Stimulated activated effector memory CD8-positive, alpha-beta T cell treated with anti-CD3 and anti-CD28 coated beads, Interleukin-12 subunit alpha, Interleukin-12 subunit beta, amount 100 ng/mL, for 72 hours (primary cell): ENCODE data around the gene SCMH1.

Experiments
- ATAC-seq: fragments of 150-1000 bp; cut with Tn5 transposase; 2 replicates; pipeline ENCODE4 v1.10.0; 2021
- DNase-seq, 2 donors: peaks; one replicate each; pipeline ENCODE4 v3.0.0; 2021 to 2022; ENCODE audit warnings: low spot score in 2 of 2
- H3K27ac Mint-ChIP-seq: one replicate; pipeline ENCODE4 v1.8.0; 2022; ENCODE audit warnings: mild to moderate bottlenecking, mixed read lengths
- H3K36me3 Mint-ChIP-seq: one replicate; pipeline ENCODE4 v1.8.0; 2022; ENCODE audit warnings: mild to moderate bottlenecking, mixed read lengths
- H3K4me1 Mint-ChIP-seq: one replicate; pipeline ENCODE4 v1.8.0; 2022; ENCODE audit warnings: mixed read lengths
- H3K4me3 Mint-ChIP-seq: one replicate; pipeline ENCODE4 v1.8.0; 2022; ENCODE audit warnings: mild to moderate bottlenecking, mixed read lengths
- H3K9me3 Mint-ChIP-seq: one replicate; pipeline ENCODE4 v1.8.0; 2022; ENCODE audit warnings: mixed read lengths

The SCMH1 gene

GRCh38 chr1:41024953-41025352 lies 217.2 kb downstream of the SCMH1 start:
- H3K9me3 Mint-ChIP-seq: no peaks in the 10 kb centered on the region
- H3K4me1 Mint-ChIP-seq: peaks cover 15% of the 10 kb centered on the region
- no peak overlapping the region for H3K27ac Mint-ChIP-seq
- peaks cover 66% of the 10 kb centered on the region for H3K36me3 Mint-ChIP-seq
- no peak for ATAC-seq
- no peak overlapping the region for H3K4me3 Mint-ChIP-seq
- DNase-seq: no peak

- ATAC-seq: no peak
- DNase-seq: no peak
- Mint-ChIP-seq H3K9me3 (no peaks in the 10 kb centered on the region), H3K27ac (peak overlapping the region; percentile 63), H3K4me1 (peaks cover 15% of the 10 kb centered on the region), H3K36me3 (peaks cover 65% of the 10 kb centered on the region), H3K4me3 (no peak overlapping the region)
Observed at GRCh38 chr1:41023279-41023990, 218.7 kb downstream of the SCMH1 start.

DNA sequence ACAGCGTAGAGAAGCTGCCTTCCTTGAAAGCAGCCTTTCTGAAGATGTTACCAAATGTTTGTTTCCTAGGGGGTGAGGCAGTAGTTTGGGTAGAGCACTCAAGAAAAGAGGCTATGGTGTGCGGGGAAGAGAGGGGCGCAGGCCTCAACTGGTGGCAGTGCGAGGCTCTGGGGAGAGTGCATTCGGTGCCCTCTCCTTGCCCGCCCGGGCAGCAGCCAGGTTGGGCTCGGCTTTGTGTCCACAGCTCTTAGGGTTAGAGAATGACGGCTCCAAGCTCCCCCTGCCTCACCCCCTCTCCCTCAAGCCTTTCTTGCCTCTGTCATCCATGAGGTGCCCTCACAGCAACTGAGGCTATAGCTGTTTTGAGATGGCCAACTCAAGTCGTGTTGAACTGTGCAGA lies 219.7 kb downstream of the SCMH1 start:
- Mint-ChIP-seq H3K4me1 (peaks cover 15% of the 10 kb centered on the region), H3K4me3 (no peak overlapping the region), H3K36me3 (peaks cover 59% of the 10 kb centered on the region), H3K9me3 (no peaks in the 10 kb centered on the region), H3K27ac (peak overlapping the region; percentile 78)
- ATAC-seq: no peak
- DNase-seq: no peak

GRCh38 chr1:41021526-41022308 lies 220.4 kb downstream of the SCMH1 start, which contains the start of gene SLFNL1:
SLFNL1 (minus strand) TSS chr1:41021725; CDS start chr1:41020660, 1,065 bp downstream.
- Mint-ChIP-seq H3K9me3 (no peaks in the 10 kb centered on the region), H3K4me1 (peaks cover 15% of the 10 kb centered on the region)

DNA sequence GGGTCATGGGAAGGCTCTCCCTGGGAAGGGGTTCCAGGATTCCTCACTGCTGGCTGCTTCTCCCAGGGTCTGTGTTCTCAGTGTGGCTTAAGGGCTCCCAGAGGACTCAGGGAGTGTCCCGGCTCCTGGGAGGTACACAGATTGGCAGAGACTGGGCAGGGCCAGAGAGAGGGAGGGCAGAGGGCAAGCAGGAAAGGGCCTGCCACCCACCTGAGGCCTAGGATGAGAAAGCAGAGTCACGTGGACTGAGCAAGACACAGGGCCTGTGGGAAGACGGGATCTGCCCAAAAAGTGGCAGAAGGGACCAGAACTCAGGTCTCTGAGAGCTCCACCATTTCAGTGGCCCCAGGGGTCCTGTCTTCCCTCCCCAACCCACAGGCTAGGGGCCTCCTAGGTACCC lies 221.5 kb downstream of the SCMH1 start:
- H3K27ac Mint-ChIP-seq: peak overlapping the region; percentile 78
- DNase-seq: no peak
- peaks cover 60% of the 10 kb centered on the region for H3K36me3 Mint-ChIP-seq
- peaks cover 9% of the 10 kb centered on the region for H3K4me1 Mint-ChIP-seq
- H3K9me3 Mint-ChIP-seq: no peaks in the 10 kb centered on the region
- ATAC-seq: peak; percentile 29
- H3K4me3 Mint-ChIP-seq: no peak overlapping the region

More at GRCh38 chr1:41021526-41022308, 220.4 kb downstream of the SCMH1 start, which contains the start of gene SLFNL1:
- DNase-seq (no peak), ATAC-seq (no peak)
- Mint-ChIP-seq H3K36me3 (peaks cover 56% of the 10 kb centered on the region), H3K27ac (peak within 1 kb of the TSS; percentile 78), H3K4me3 (no peak within 1 kb of the TSS)

GRCh38 chr1:41020109-41020576 lies 222.0 kb downstream of the SCMH1 start:
- Mint-ChIP-seq H3K4me1 (peaks cover 9% of the 10 kb centered on the region), H3K27ac (peak overlapping the region; percentile 78), H3K4me3 (no peak overlapping the region), H3K9me3 (no peaks in the 10 kb centered on the region), H3K36me3 (peaks cover 60% of the 10 kb centered on the region)
- DNase-seq (no peak), ATAC-seq (no peak)

GRCh38 chr1:41019353-41019745 lies 222.8 kb downstream of the SCMH1 start:
- Mint-ChIP-seq H3K4me1 (peaks cover 17% of the 10 kb centered on the region), H3K4me3 (no peak overlapping the region), H3K36me3 (peaks cover 62% of the 10 kb centered on the region), H3K27ac (peak overlapping the region; percentile 64), H3K9me3 (no peaks in the 10 kb centered on the region)
- DNase-seq (no peak), ATAC-seq (no peak)

DNA sequence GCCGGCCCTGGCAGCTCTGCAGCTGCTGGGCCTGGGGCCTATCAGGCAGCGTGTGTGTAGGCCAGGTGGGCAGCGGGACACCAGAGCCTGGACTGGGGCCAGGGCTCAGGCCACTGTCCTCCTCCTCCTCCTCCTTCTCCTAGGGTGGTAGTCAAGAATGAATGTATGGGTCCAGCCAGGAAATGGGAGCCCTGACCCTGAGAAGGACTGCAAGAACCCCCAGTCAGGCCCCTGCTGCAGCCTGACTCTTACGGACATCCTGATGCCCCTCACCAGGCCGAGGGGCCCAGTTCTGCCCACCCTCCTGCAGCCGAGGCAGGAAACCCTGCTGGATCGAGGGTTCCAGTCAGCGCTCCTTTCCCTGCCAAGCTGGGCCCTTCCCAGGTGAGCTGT lies 224.1 kb downstream of the SCMH1 start:
- DNase-seq (no peak), ATAC-seq (no peak)
- Mint-ChIP-seq H3K36me3 (peaks cover 68% of the 10 kb centered on the region), H3K27ac (no peak overlapping the region), H3K4me3 (no peak overlapping the region), H3K9me3 (no peaks in the 10 kb centered on the region), H3K4me1 (peaks cover 19% of the 10 kb centered on the region)

GRCh38 chr1:41017141-41018017 lies 224.7 kb downstream of the SCMH1 start:
- Mint-ChIP-seq H3K4me3 (no peak overlapping the region), H3K9me3 (no peaks in the 10 kb centered on the region), H3K4me1 (peaks cover 19% of the 10 kb centered on the region), H3K27ac (no peak overlapping the region), H3K36me3 (peaks cover 68% of the 10 kb centered on the region)
- no peak for ATAC-seq
- no peak for DNase-seq

DNA sequence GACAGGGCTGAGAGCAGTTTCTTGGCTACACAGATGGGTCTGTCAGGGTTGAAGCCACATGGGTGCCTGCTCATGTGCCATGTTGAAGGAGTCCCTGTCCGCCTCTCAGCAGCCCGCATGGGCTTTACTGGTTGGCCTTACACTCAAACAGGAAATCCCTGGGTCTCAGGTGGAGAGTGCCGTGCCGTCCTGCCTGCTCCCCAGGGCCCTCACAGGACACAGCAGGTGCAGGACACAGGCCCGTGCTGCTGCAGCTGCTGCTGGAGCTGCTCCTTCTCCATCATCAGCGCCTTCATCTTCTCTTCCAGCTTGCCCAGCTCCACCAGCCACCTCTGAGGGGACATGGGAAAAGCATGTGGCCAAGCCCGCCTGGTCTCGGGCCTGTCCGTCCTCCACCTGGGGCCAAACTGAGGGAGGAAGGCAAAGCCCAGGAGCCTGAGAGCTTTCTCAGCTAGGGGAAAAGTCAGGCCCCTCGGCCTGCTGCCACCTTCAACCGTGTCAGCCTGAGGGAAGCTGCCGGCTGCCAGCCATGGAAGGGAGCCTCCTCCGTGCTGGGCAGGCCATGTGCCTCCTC lies 226.1 kb downstream of the SCMH1 start:
- H3K4me1 Mint-ChIP-seq: peaks cover 10% of the 10 kb centered on the region
- H3K36me3 Mint-ChIP-seq: peaks cover 74% of the 10 kb centered on the region
- no peak overlapping the region for H3K4me3 Mint-ChIP-seq
- peak overlapping the region; percentile 64 for H3K27ac Mint-ChIP-seq
- no peaks in the 10 kb centered on the region for H3K9me3 Mint-ChIP-seq
- no peak for DNase-seq
- ATAC-seq: no peak

- no peak for ATAC-seq
- Mint-ChIP-seq H3K36me3 (peaks cover 80% of the 10 kb centered on the region), H3K4me3 (no peak overlapping the region), H3K9me3 (no peaks in the 10 kb centered on the region), H3K4me1 (peaks cover 10% of the 10 kb centered on the region), H3K27ac (peak overlapping the region; percentile 64)
- DNase-seq: no peak
Observed at GRCh38 chr1:41015281-41015896, 226.7 kb downstream of the SCMH1 start.

- Mint-ChIP-seq H3K4me3 (no peak overlapping the region), H3K4me1 (peaks cover 10% of the 10 kb centered on the region), H3K27ac (peak overlapping the region; percentile 64), H3K9me3 (no peaks in the 10 kb centered on the region), H3K36me3 (peaks cover 86% of the 10 kb centered on the region)
- ATAC-seq (no peak), DNase-seq (no peak)
Observed at GRCh38 chr1:41014871-41015270, 227.2 kb downstream of the SCMH1 start.

DNA sequence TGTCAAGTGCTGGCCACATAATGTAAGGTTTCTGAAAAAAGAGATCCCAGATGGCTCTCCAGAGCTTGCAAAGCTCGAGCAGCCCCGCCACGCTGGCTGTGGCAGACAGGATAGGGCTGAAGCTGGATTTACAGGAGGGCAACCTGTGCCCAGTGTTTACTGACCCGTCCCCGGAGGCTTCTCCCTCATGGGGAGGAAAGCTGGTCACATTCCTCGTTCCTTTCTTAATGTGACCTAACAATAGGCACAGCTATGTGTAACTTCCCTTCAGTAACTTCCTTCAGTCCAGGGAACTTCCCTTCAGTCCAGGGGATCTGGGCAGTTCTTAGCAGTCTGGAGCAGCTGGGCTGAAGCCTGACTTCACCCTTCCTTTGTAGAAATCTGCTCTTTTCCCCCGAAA lies 228.3 kb downstream of the SCMH1 start:
- ATAC-seq: no peak
- peak overlapping the region; percentile 64 for H3K27ac Mint-ChIP-seq
- peaks cover 86% of the 10 kb centered on the region for H3K36me3 Mint-ChIP-seq
- no peaks in the 10 kb centered on the region for H3K9me3 Mint-ChIP-seq
- H3K4me3 Mint-ChIP-seq: no peak overlapping the region
- no peak for DNase-seq
- H3K4me1 Mint-ChIP-seq: peaks cover 10% of the 10 kb centered on the region

DNA sequence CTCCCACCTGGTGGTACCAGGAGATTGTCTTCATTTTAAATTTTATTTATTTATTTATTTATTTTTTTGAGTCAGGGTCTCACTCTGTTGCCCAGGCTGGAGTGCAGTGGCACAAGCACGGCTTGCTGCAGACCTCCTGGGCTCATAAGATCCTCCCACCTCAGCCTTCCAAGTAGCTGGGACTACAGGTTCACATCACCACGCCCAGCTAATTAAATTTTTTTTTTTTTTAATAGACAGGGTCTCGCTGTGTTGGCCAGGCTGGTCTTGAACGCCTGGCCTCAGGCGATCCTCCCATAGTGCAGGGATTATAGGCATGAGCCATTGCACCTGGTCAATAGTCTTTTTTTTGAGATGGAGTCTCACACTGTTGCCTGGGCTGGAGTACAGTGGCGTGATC lies 229.1 kb downstream of the SCMH1 start:
- peaks cover 87% of the 10 kb centered on the region for H3K36me3 Mint-ChIP-seq
- no peak for DNase-seq
- H3K27ac Mint-ChIP-seq: no peak overlapping the region
- no peak overlapping the region for H3K4me3 Mint-ChIP-seq
- no peak for ATAC-seq
- peaks cover 10% of the 10 kb centered on the region for H3K4me1 Mint-ChIP-seq
- no peaks in the 10 kb centered on the region for H3K9me3 Mint-ChIP-seq
